Activated CD4-positive, alpha-beta T cell treated with anti-CD3 and anti-CD28 coated beads, Interleukin-2, amount 10 ng/mL, durations not matched to agents 24 days and 14 days (primary cell): ENCODE results near the gene PHOX2B. TPM values are rescaled to one million over a fixed set of nuclear protein-coding genes. Genes with fewer than 3 reads are reported as not detected.

Source experiments
- DNase-seq: peaks from one replicate; pipeline ENCODE4 v3.0.0; 2022
- H3K27ac Mint-ChIP-seq: one replicate; pipeline ENCODE4 v1.8.0; 2022; ENCODE audit warnings: mild to moderate bottlenecking, mixed read lengths
- H3K27me3 Mint-ChIP-seq: one replicate; pipeline ENCODE4 v1.8.0; 2022; ENCODE audit warnings: mixed read lengths
- H3K36me3 Mint-ChIP-seq: one replicate; pipeline ENCODE4 v1.8.0; 2022; ENCODE audit warnings: low read depth, mild to moderate bottlenecking, mixed read lengths
- H3K4me1 Mint-ChIP-seq: one replicate; pipeline ENCODE4 v1.8.0; 2021; ENCODE audit warnings: mixed read lengths
- H3K4me3 Mint-ChIP-seq: one replicate; pipeline ENCODE4 v1.8.0; 2022; ENCODE audit warnings: mild to moderate bottlenecking, moderate library complexity, mixed read lengths
- H3K9me3 Mint-ChIP-seq: one replicate; pipeline ENCODE4 v1.8.0; 2021; ENCODE audit warnings: mixed read lengths
- intact Hi-C: fragments of 100-400 bp; cut with micrococcal nuclease; formaldehyde crosslinking; loops from one replicate; pipeline ENCODE4 v1.15.1; 2023
- total RNA-seq: library from RNA; stranded (reverse); gene quantifications from 2 replicates; pipeline ENCODE4 v1.2.3, GENCODE V29; 2022

Gene PHOX2B
- total RNA-seq, 1 donor from 2014 or later = not detected

DNA sequence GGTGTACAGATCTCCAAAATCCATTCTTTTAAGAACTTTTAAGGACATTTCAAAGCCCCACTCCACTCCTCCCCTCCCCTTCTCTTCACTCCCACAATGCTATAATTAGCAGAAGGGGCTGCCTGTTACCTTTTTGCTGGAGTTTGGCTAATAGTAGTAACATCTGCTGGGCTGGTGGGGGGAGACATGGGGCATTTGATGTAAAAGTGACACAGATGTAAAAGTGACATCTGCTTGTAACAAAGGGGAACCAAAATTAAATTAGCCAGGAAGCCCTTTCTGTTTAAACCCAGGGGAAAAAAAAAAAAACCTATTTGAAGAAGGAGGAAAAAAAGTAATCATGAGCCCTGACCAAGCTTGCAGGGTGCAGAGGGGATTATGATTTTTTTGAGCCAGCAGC lies 5.4 kb upstream of the PHOX2B start:
- Mint-ChIP-seq H3K9me3 (peaks cover 5% of the 10 kb centered on the region), H3K27ac (no peak overlapping the region), H3K27me3 (peaks cover 52% of the 10 kb centered on the region), H3K4me3 (no peak overlapping the region), H3K36me3 (no peaks in the 10 kb centered on the region), H3K4me1 (peaks cover 2% of the 10 kb centered on the region)
- no peak for DNase-seq
- intact Hi-C loops = no loop called here

DNA sequence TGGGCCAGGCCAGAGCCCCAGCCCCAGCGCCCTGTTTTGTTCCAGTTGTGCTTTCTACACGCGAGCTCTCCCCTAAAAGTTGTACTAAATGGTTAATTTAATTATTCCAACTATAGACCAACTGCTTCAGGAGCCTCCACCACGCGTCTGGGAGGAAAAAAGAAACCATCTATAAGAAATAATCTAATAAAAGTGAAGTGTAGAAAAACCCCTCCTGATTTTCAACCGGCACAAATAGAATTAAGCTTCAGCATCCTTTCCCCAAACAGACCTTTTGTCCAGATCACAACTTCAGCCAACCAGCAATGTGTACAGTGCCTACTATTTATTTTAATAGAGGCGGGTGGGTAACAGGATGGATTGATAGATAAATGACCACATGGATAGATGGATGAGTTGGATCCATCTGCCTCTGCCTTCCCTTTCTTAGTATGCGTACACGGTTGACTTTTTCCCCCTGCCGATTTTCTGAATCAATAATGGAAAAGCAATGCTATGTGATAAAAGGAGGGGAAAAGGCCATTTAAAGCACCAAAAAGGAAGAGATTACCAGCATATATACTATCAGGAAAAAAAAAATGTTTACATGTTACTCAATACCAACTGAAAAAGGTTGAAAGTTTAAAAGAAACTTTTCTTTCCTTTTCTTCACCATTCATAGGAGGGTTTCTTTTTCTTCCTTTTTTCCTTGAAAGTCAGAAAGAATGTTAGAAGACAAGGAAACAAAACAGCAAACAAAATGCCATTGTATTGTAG lies 3.7 kb upstream of the PHOX2B start:
- intact Hi-C loops = no loop called here
- Mint-ChIP-seq H3K4me1 (no peaks in the 10 kb centered on the region), H3K27me3 (peaks cover 68% of the 10 kb centered on the region), H3K9me3 (peaks cover 13% of the 10 kb centered on the region), H3K4me3 (no peak overlapping the region), H3K27ac (no peak overlapping the region), H3K36me3 (peaks cover 3% of the 10 kb centered on the region)
- no peak for DNase-seq

DNA sequence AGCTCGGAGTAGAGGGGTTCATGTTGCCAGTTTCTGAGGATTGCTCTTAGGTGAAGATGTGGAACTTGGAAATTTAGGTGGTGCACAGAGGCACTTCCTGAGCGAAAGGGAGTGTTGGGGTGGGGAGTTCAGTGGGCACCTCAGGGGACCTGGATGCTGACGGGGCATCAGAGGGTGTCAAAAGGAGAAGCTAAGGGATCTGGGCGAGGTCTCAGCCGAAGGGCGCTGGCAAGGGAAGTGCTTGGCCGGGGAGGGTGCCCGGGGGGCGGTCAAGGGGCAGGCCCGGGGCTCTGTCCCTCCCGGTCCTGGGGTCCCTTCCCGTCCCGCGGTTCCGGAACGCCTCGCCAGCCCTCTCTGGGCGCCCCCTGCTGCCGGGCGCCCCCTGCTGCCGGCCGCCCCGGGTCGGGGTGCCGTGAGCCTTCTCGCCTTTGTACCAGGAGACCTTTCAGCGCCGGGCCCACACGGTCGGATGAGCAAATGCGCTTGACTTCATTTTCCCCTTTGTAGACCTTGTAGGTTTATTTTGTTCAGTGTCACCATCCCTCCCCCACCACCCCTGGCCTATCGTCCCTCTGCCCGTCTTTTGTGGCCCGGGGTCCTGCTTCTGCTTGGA lies 3.0 kb upstream of the PHOX2B start:
- intact Hi-C loops = loop anchor here (2.0 kb wide), 1 partner anchor 129 kb away; no protein-coding TSS in a partner anchor
- H3K4me3 Mint-ChIP-seq = no peak overlapping the region
- H3K36me3 Mint-ChIP-seq = peaks cover 3% of the 10 kb centered on the region
- no peak for DNase-seq
- H3K9me3 Mint-ChIP-seq = peaks cover 14% of the 10 kb centered on the region
- no peaks in the 10 kb centered on the region for H3K4me1 Mint-ChIP-seq
- peaks cover 75% of the 10 kb centered on the region for H3K27me3 Mint-ChIP-seq
- H3K27ac Mint-ChIP-seq = no peak overlapping the region

DNA sequence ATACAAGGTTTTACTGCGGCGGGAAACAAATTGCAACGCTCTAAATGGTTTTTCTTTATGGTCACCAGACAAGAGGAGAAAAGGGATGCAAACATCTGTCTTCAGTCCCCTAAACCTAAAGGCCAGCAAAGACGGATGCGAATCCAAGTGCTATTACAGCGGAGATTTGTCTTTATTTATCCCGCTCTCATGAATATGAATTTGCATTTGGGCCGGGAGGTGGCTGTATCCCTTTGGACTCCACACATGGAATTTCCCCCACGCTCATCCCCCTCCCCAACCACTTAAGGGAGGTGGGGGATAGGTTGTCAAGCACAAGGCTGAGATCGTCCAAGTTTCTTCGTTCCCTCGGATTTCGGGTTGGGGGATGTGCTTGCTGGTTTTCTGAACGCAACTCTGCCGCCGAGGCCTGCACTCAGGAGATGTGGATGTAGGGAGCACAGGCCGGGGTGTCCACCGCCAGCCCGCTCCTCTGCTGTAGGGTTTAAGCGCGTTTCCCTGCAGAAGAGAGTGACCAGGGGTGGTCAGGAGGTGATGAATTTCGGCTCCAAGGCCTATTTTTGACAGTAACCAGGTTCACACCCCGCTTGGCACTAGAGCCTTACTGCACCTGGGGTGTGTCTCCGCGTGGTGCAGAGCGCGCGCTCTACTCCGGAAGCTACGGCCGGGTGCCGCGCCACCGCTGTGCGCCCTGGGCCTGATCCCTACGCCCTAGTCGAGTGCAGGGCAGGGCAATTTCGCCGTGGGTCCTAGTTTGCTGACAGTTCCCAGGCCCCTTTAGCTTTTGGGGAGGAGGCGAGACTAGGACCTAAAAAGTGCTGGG lies 2.3 kb upstream of the PHOX2B start:
- DNase-seq = no peak
- Mint-ChIP-seq H3K27ac (no peak overlapping the region), H3K4me3 (no peak overlapping the region), H3K27me3 (peaks cover 80% of the 10 kb centered on the region), H3K9me3 (peaks cover 14% of the 10 kb centered on the region), H3K4me1 (no peaks in the 10 kb centered on the region), H3K36me3 (peaks cover 4% of the 10 kb centered on the region)
- intact Hi-C loops = loop anchor here (2.0 kb wide), 1 partner anchor 130 kb away; no protein-coding TSS in a partner anchor

DNA sequence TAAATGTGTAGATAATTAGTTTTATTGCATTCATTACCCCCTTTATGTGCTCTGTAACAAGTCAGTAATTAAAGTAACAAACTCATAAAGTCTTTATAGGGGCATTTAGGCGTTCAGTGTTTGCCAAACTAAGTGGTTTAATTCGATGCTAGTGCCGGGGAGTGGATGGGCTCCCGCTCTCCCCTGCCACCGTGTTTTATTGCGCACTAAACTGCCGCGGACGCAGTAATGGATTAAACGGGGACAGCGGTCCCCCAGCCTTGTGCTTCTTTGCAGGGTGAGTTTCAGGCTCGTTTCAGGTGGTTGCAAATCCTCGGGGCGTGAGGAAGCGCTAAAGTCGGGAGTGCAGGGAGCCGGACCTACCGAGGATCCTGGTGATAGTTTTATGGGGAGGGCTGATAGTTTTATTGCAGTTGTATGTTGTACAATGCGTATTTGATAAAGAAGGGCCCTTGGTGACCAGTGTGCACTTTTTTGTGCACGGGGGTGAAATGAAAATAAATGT lies 1.6 kb upstream of the PHOX2B start:
- Mint-ChIP-seq H3K4me3 (no peak overlapping the region), H3K4me1 (no peaks in the 10 kb centered on the region), H3K27me3 (peaks cover 81% of the 10 kb centered on the region), H3K27ac (no peak overlapping the region), H3K9me3 (peaks cover 14% of the 10 kb centered on the region), H3K36me3 (peaks cover 4% of the 10 kb centered on the region)
- no peak for DNase-seq
- intact Hi-C loops = loop anchor here (2.0 kb wide), 1 partner anchor 131 kb away; no protein-coding TSS in a partner anchor

DNA sequence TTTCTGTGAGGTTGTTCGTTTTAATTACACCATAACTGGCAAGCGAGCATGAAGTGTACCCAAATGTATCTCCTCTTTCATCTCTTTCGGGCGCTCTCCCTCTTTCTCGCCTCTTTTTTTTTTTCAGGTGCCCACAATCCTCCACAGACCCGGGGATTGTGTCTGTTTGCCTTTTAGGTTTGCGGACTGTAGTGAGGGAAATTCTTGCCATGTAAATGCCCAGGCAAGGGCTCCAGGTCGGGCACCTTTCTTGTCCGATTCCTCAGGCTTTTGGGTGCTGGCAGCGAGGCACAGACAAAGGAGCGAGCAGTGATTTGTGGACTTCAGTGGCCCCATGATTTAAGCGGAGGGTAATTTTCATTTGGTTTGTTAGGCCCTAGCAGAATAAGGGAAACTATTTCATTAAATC lies 1.1 kb upstream of the PHOX2B start:
- peaks cover 83% of the 10 kb centered on the region for H3K27me3 Mint-ChIP-seq
- no peaks in the 10 kb centered on the region for H3K4me1 Mint-ChIP-seq
- H3K36me3 Mint-ChIP-seq = peaks cover 6% of the 10 kb centered on the region
- intact Hi-C loops = loop anchor here (2.0 to 10.0 kb wide), 2 partner anchors 131 to 645 kb away; partner anchors contain the start of gene SHISA3
- H3K9me3 Mint-ChIP-seq = peaks cover 16% of the 10 kb centered on the region
- no peak overlapping the region for H3K4me3 Mint-ChIP-seq
- no peak overlapping the region for H3K27ac Mint-ChIP-seq
- no peak for DNase-seq

DNA sequence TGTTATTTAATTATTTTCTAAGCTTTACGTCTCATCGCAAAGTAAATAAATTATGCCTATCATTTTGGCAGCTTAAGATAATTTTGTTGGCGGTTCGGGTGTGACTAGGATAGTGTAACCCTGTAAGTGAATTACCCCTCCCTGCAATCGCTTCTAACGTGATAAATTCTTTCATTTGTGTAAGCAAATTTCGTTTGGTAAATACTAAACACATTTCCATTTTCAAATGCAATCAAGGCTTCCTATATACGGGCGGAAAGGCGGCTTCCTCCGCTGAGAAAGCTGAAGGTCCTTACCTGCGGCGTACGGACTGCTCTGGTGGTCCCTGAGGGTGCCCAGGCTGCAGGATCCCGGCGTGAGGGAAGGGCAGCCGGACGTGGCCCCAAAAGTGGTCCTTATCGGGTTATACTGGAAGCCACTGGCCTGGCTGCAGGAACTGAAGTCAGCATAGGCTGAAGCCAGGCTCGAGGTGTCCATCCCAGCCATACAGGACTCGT lies 403 bp downstream of the PHOX2B start:
- peaks cover 80% of the 10 kb centered on the region for H3K27me3 Mint-ChIP-seq
- intact Hi-C loops = loop anchor here (10.0 kb wide), 1 partner anchor 647 kb away; the partner anchor contains the start of gene SHISA3

DNA sequence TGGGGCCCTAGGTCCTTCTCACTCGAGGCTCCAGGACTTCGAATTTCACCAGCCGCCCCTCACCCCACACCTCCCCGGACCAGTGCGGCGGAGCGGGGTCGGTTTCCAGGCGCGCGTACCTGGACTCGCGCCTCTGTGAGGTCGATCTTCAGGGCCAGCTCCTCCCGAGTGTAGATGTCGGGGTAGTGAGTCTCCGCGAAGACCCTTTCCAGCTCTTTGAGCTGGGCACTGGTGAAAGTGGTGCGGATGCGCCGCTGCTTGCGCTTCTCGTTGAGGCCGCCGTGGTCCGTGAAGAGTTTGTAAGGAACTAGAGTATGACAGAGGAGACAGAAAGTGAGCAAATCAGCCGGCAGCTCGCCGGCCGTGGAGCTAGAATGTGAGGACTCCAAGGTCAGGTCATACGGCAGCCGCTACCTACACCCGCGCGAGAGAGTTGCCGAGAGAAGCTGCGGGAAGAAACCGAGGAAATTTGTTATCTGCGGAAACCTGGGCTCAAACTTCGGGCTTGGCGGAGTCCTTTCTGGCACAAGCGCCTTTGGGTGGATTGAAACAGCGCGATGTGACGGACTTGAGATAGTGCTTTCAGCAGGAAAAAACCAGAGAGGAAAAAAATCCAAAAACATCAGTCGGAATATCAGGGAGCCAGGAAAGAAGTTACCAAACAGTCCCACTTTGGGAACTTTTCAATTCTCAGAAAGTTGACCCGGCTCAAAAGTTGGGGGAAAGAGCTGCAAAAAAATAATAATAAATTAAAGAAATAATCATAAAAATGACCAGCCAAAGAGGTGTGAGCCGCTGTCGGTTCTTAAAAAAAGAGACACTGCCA lies 1.1 kb downstream of the PHOX2B start:
- H3K4me1 Mint-ChIP-seq = no peaks in the 10 kb centered on the region

More for the DNA sequence above, 403 bp downstream of the PHOX2B start:
- Mint-ChIP-seq H3K27ac (no peak overlapping the region), H3K4me3 (no peak overlapping the region), H3K36me3 (peaks cover 10% of the 10 kb centered on the region), H3K9me3 (peaks cover 19% of the 10 kb centered on the region), H3K4me1 (no peaks in the 10 kb centered on the region)
- no peak for DNase-seq

DNA sequence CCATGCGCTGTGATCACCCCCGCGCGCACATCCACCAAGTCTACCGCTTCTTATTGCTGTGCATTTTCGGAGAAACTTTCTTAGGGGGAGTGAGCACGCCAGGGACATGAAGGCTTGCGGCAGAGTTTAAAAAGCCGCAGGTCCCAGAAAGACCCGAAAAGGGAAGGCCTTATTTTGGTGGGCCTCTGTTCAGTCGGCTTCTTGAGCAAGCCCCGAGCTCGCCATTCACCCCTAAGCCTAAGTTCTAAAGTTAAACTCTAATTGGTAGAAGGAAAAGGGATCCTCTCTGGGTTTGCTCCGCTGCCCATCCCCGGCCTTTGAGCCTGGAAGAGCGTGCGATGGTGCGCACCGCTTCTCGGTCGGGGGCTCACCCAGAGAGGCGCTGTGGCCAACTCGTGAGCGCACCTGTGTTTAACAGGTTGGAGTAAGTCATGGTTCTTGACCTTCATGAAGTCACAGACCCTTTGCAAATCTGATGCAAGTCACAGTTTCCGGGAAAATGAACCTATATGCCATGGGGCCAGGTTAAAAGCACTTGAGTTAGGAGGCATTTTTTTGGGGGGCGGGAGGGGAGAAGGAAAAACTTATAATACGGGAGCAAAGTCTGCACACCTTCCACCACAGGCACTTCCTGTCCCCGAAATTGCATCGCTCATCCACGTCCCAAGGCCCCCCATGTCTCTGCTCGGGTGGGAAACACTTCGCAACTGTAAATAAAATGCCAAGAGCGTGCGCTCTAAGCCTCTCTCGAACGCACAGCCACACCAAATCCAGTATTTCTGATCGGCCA lies 1.9 kb downstream of the PHOX2B start:
- peaks cover 10% of the 10 kb centered on the region for H3K36me3 Mint-ChIP-seq
- H3K27me3 Mint-ChIP-seq = peaks cover 66% of the 10 kb centered on the region
- peaks cover 19% of the 10 kb centered on the region for H3K9me3 Mint-ChIP-seq
- no peak overlapping the region for H3K27ac Mint-ChIP-seq
- H3K4me1 Mint-ChIP-seq = no peaks in the 10 kb centered on the region
- H3K4me3 Mint-ChIP-seq = no peak overlapping the region
- intact Hi-C loops = loop anchor here (10.0 kb wide), 1 partner anchor 648 kb away; the partner anchor contains the start of gene SHISA3
- no peak for DNase-seq

More for the DNA sequence above, 1.1 kb downstream of the PHOX2B start:
- no peak for DNase-seq
- peak overlapping the region; percentile 47 for H3K27ac Mint-ChIP-seq
- intact Hi-C loops = loop anchor here (10.0 kb wide), 1 partner anchor 647 kb away; the partner anchor contains the start of gene SHISA3
- peaks cover 10% of the 10 kb centered on the region for H3K36me3 Mint-ChIP-seq
- peaks cover 19% of the 10 kb centered on the region for H3K9me3 Mint-ChIP-seq
- no peak overlapping the region for H3K4me3 Mint-ChIP-seq
- peaks cover 73% of the 10 kb centered on the region for H3K27me3 Mint-ChIP-seq

DNA sequence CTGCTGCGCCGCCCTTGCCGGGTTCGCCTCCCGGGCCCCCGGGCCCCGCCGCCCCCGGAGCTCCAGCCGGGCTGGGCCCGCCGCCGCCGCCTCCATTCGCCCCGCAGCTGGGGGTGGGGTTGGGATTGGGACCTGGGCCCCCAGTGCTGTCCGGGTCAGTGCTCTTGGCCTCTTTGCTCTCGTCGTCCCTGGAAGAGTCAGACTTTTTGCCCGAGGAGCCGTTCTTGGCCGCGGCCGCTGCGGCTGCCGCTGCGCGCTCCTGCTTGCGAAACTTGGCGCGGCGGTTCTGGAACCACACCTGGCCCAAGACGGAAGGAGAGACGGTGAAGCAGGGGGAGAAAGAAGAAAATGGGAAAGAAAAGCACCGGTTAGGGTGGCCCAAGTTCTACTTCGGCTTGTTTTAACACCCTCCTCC lies 2.5 kb downstream of the PHOX2B start:
- no peaks in the 10 kb centered on the region for H3K4me1 Mint-ChIP-seq
- H3K36me3 Mint-ChIP-seq = peaks cover 10% of the 10 kb centered on the region
- no peak overlapping the region for H3K27ac Mint-ChIP-seq
- H3K4me3 Mint-ChIP-seq = no peak overlapping the region
- H3K9me3 Mint-ChIP-seq = peaks cover 19% of the 10 kb centered on the region
- H3K27me3 Mint-ChIP-seq = peaks cover 61% of the 10 kb centered on the region
- intact Hi-C loops = loop anchor here (10.0 kb wide), 1 partner anchor 649 kb away; the partner anchor contains the start of gene SHISA3
- DNase-seq = no peak

DNA sequence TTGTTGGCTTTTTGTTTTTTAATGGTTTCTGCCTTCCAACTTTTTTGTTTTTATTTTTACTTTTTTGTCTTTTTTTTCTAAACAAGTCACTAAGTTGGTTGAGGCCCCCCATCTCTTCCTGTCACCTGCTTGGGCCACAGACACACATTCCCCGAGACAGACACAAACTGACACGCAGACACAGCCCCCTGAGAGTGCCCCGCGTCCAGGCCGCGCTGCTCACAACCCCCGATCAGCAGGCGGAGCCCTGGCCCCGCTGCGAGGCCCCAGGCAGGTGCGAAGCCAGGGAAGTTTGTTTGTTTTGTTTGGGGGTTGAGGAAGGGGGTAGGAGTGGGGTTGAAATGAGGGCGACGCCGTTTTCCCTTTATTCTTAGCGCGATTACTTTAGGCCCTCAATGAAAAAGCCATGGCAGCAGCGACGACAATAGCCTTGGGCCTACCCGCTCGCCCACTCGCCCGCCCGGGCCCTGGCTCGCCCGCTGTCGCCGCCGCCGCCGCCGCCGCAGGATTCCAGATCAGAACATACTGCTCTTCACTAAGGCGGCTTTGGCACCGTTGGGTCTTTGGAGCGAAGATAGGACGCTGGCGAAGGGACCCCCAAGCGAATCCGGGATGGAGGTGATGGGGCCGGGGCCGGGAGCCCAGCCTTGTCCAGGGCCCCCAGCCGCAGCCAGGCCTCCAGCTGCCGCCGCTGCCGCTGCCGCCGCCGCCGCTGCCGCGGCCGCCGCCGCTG lies 3.1 kb downstream of the PHOX2B start:
- no peaks in the 10 kb centered on the region for H3K4me1 Mint-ChIP-seq
- H3K36me3 Mint-ChIP-seq = peaks cover 10% of the 10 kb centered on the region
- intact Hi-C loops = loop anchor here (10.0 kb wide), 1 partner anchor 649 kb away; the partner anchor contains the start of gene SHISA3
- peaks cover 16% of the 10 kb centered on the region for H3K9me3 Mint-ChIP-seq
- no peak overlapping the region for H3K4me3 Mint-ChIP-seq
- H3K27ac Mint-ChIP-seq = no peak overlapping the region
- DNase-seq = no peak
- peaks cover 56% of the 10 kb centered on the region for H3K27me3 Mint-ChIP-seq
